Ovary (tissue), 3 donors: ENCODE data around the gene EHBP1.

Experiments
- POLR2A ChIP-seq: fragments of 450-650 bp; IDR thresholded peaks from one replicate; pipeline ENCODE4 v1.6.1; 2017; ENCODE audit warnings: antibody characterized with exemption, mild to moderate bottlenecking, moderate library complexity
- TF ChIP-seq, protein P1 (sequence below), 3 donors: fragments of 450-650 bp in 2 of 3; fragments of 200-600 bp in 1 of 3; IDR thresholded peaks; one replicate each; pipeline versions ENCODE4 v1.5.1 to v1.8.0; 2016 to 2022; ENCODE audit warnings: antibody characterized with exemption in 3 of 3, mild to moderate bottlenecking in 1 of 3
- donor health status: DM: no; HTN: no; CAD: no.

DNA sequence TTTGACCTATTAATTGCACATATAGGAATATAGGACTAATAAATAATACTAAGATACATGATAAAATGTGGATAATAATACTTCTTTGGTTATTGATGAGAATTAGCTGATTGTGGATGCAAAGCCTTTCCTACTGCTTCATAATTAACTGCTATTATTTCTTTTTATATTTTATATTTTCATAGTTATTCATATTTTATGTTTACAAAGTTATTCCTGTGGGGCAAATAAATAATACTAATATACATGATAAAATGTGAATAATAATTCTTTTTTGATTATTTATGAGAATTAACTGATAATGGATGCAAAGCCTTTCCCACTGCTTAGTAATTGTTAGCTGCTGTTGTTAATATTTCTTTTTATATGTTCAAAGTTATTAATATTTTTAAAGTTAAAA is 146.7 kb downstream of the EHBP1 start:
- TF ChIP-seq, protein P1, sequence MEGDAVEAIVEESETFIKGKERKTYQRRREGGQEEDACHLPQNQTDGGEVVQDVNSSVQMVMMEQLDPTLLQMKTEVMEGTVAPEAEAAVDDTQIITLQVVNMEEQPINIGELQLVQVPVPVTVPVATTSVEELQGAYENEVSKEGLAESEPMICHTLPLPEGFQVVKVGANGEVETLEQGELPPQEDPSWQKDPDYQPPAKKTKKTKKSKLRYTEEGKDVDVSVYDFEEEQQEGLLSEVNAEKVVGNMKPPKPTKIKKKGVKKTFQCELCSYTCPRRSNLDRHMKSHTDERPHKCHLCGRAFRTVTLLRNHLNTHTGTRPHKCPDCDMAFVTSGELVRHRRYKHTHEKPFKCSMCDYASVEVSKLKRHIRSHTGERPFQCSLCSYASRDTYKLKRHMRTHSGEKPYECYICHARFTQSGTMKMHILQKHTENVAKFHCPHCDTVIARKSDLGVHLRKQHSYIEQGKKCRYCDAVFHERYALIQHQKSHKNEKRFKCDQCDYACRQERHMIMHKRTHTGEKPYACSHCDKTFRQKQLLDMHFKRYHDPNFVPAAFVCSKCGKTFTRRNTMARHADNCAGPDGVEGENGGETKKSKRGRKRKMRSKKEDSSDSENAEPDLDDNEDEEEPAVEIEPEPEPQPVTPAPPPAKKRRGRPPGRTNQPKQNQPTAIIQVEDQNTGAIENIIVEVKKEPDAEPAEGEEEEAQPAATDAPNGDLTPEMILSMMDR (IDR thresholded peaks at IDR 0.05), result no peak
- TF ChIP-seq POLR2A, result no peak
